WTC11 (cell line): ENCODE data around the gene RABGAP1. TPM values are rescaled to one million over a fixed set of nuclear protein-coding genes. Genes with fewer than 3 reads are reported as not detected.

ENCODE experiments used
- ATAC-seq: fragments of 200-7000 bp; cut with Tn5 transposase; 2 replicates; pipeline ENCODE4 v1.10.0; 2021; ENCODE audit warnings: mild to moderate bottlenecking, moderate library complexity
- CTCF ChIA-PET: fragments of 300-600 bp; sonication (Branson Sonifier 250); formaldehyde crosslinking; loops from one replicate; lab custom pipeline; 2021; ENCODE audit warnings: antibody characterized with exemption; lab: Charles Lee
- POLR2A ChIA-PET: fragments of 350-600 bp; sonication (Branson Sonifier 250); formaldehyde crosslinking; loops from one replicate; lab custom pipeline; 2021; ENCODE audit warnings: antibody characterized with exemption; lab: Charles Lee
- DNase-seq: peaks from one replicate; pipeline ENCODE4 v3.0.0; 2021; ENCODE audit warnings: low spot score
- H3K27ac Mint-ChIP-seq: 2 replicates; pipeline ENCODE4 v1.8.0; 2021; ENCODE audit warnings: mixed read lengths
- H3K27me3 Mint-ChIP-seq: 2 replicates; pipeline ENCODE4 v1.8.0; 2021; ENCODE audit warnings: low read depth, mild to moderate bottlenecking, moderate library complexity, mixed read lengths
- H3K36me3 Mint-ChIP-seq: 2 replicates; pipeline ENCODE4 v1.8.0; 2021; ENCODE audit warnings: mixed read lengths
- H3K4me1 Mint-ChIP-seq: 2 replicates; pipeline ENCODE4 v1.8.0; 2022; ENCODE audit warnings: mixed read lengths
- H3K4me3 Mint-ChIP-seq: 2 replicates; pipeline ENCODE4 v1.8.0; 2021; ENCODE audit warnings: mild to moderate bottlenecking, moderate library complexity, mixed read lengths
- H3K9me3 Mint-ChIP-seq: 2 replicates; pipeline ENCODE4 v1.8.0; 2021; ENCODE audit warnings: mixed read lengths
- ARID4B ChIP-seq: sonication (generic); formaldehyde crosslinking; IDR thresholded peaks from 2 replicates; pipeline ENCODE4 v1.8.0; 2023; ENCODE audit warnings: missing genetic modification reagents, mild to moderate bottlenecking, borderline replicate concordance
- ATF1 ChIP-seq: sonication (generic); formaldehyde crosslinking; IDR thresholded peaks from 2 replicates; pipeline ENCODE4 v1.8.1; 2023; ENCODE audit warnings: mild to moderate bottlenecking, moderate library complexity, missing genetic modification reagents
- ATF6 ChIP-seq: sonication (generic); formaldehyde crosslinking; IDR thresholded peaks from 2 replicates; pipeline ENCODE4 v1.8.1; 2023; ENCODE audit warnings: mild to moderate bottlenecking, missing genetic modification reagents
- E2F1 ChIP-seq: sonication (generic); formaldehyde crosslinking; IDR thresholded peaks from 2 replicates; pipeline ENCODE4 v1.8.0; 2022; ENCODE audit warnings: mild to moderate bottlenecking, missing genetic modification reagents
- E2F4 ChIP-seq: sonication (generic); formaldehyde crosslinking; IDR thresholded peaks from 2 replicates; pipeline ENCODE4 v1.8.1; 2022; ENCODE audit warnings: low read depth, mild to moderate bottlenecking, moderate library complexity, missing genetic modification reagents, borderline replicate concordance
- EMX1 ChIP-seq: fragments of 250-450 bp; sonication (Bioruptor Pico); IDR thresholded peaks from 2 replicates; pipeline ENCODE4 v1.8.0; 2021; ENCODE audit warnings: mild to moderate bottlenecking
- ETV6 ChIP-seq: sonication (generic); formaldehyde crosslinking; IDR thresholded peaks from 2 replicates; pipeline ENCODE4 v1.8.1; 2022; ENCODE audit warnings: mild to moderate bottlenecking, missing genetic modification reagents
- HMGA2 ChIP-seq: fragments of 250-450 bp; sonication (Bioruptor Pico); IDR thresholded peaks from 2 replicates; pipeline ENCODE4 v1.4.0; 2021; ENCODE audit warnings: mild to moderate bottlenecking, moderate library complexity
- MLX ChIP-seq: sonication (generic); formaldehyde crosslinking; IDR thresholded peaks from 2 replicates; pipeline ENCODE4 v1.8.1; 2023; ENCODE audit warnings: mild to moderate bottlenecking, missing genetic modification reagents, moderate library complexity
- NFE2L1 ChIP-seq: sonication (generic); formaldehyde crosslinking; IDR thresholded peaks from 2 replicates; pipeline ENCODE4 v1.8.1; 2023; ENCODE audit warnings: missing genetic modification reagents
- RORB ChIP-seq: fragments of 250-450 bp; sonication (Bioruptor Pico); IDR thresholded peaks from 2 replicates; pipeline ENCODE4 v1.9.0; 2021; ENCODE audit warnings: mild to moderate bottlenecking
- SOX15 ChIP-seq: fragments of 250-450 bp; sonication (Bioruptor Pico); IDR thresholded peaks from 2 replicates; pipeline ENCODE4 v1.9.0; 2021; ENCODE audit warnings: mild to moderate bottlenecking
- USF2 ChIP-seq: sonication (generic); formaldehyde crosslinking; IDR thresholded peaks from 2 replicates; pipeline ENCODE4 v1.8.1; 2023; ENCODE audit warnings: mild to moderate bottlenecking, missing genetic modification reagents, moderate library complexity
- ZNF396 ChIP-seq: fragments of 250-450 bp; sonication (Bioruptor Pico); IDR thresholded peaks from 2 replicates; pipeline ENCODE4 v1.8.0; 2021; ENCODE audit warnings: mild to moderate bottlenecking, moderate library complexity, borderline replicate concordance
- ZNF416 ChIP-seq: fragments of 250-450 bp; sonication (Bioruptor Pico); IDR thresholded peaks from 2 replicates; pipeline ENCODE4 v1.9.0; 2021; ENCODE audit warnings: mild to moderate bottlenecking, inconsistent platforms
- total RNA-seq: library from RNA; stranded (reverse); gene quantifications from 3 replicates; pipeline ENCODE4 v1.2.3, GENCODE V29; 2021

The RABGAP1 gene
- total RNA-seq, 1 experiment from 2014 or later, result 38.1 TPM

GRCh38 chr9:122922713-122923112 is 18.1 kb upstream of the RABGAP1 start:
- ChIA-PET POLR2A (interaction anchor here (0.6 to 1.2 kb wide), 3 partner anchors 10 to 82 kb away, joined by 4 to 5 read pairs (median 5); partner anchors contain the start of genes RABGAP1 and ZBTB6), CTCF (interaction anchor here (0.9 kb wide), 1 partner anchor 17 kb away, joined by 3 read pairs; no protein-coding TSS in a partner anchor)
- Mint-ChIP-seq H3K9me3 (no peaks in the 10 kb centered on the region), H3K27ac (peak overlapping the region; percentile 96), H3K4me1 (peaks cover 23% of the 10 kb centered on the region), H3K36me3 (peaks cover 9% of the 10 kb centered on the region; the same call in 1 of the 2 replicates), H3K27me3 (no peaks in the 10 kb centered on the region), H3K4me3 (peak overlapping the region; percentile 32)
- DNase-seq (no peak), ATAC-seq (peak; percentile 72)
- TF ChIP-seq HMGA2 (no peak), MLX (CRISPR knock-in tag) (no peak), USF2 (peak; percentile 51)

GRCh38 chr9:122923947-122924346 is 16.9 kb upstream of the RABGAP1 start:
- H3K4me3 Mint-ChIP-seq, result no peak overlapping the region
- ChIA-PET CTCF (interaction anchor here (1.3 kb wide), 1 partner anchor 426 kb away, joined by 4 read pairs; no protein-coding TSS in a partner anchor), POLR2A (interaction anchor here (0.9 to 1.2 kb wide), 2 partner anchors 10 to 17 kb away, joined by 4 to 5 read pairs; no protein-coding TSS in a partner anchor)
- no peaks in the 10 kb centered on the region for H3K9me3 Mint-ChIP-seq
- peak overlapping the region; percentile 96 for H3K27ac Mint-ChIP-seq
- TF ChIP-seq E2F4 (CRISPR knock-in tag) (no peak), ARID4B (CRISPR knock-in tag) (no peak), SOX15 (CRISPR knock-in tag) (no peak), ATF1 (no peak), RORB (CRISPR knock-in tag) (no peak), NFE2L1 (CRISPR knock-in tag) (no peak), ETV6 (CRISPR knock-in tag) (no peak), ZNF396 (no peak), EMX1 (CRISPR knock-in tag) (no peak), ZNF416 (no peak), ATF6 (no peak), E2F1 (no peak)
- ATAC-seq (no peak), DNase-seq (no peak)
- peaks cover 23% of the 10 kb centered on the region for H3K4me1 Mint-ChIP-seq
- H3K36me3 Mint-ChIP-seq, result peaks cover 4% of the 10 kb centered on the region; the same call in 1 of the 2 replicates
- H3K27me3 Mint-ChIP-seq, result no peaks in the 10 kb centered on the region
